SKM-1 (cell line): ENCODE data around the gene DPP10.

Experiments used
- DNase-seq: peaks from one replicate; lab custom pipeline; 2025; ENCODE audit not compliant: unreplicated experiment; lab: John Stamatoyannopoulos, UW

Gene DPP10

DNA sequence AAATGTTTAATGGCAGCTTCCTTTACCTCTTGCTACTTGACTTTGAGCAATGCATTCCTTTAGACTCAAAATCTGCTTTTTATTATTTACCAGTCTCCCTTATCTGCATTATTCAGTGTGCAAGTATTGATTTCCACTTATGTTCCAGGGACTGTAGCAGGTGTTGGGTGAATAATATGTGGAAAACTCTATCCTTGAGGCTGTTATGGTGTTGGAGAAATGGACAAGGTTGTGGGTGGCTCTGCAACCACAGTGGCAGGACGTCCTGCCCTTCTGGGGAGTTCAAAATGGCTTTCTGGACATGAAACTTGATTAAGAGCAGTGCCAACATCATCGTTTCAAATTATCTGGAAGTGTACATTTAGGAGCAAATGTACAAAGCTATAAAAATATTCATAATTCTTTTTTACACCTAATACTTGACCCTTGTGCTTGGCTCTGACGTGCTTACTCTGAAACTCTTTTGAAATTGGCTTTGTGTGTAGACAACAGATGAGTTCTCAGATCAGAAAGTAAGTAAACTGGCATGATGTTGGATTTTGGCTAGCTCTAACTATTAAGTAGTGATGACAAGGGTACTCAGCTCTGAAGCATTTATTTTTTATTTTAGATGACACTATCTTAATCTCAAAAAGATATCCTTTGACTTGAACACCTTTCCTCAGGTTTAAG lies 766.2 kb downstream of the DPP10 start:
- DNase-seq, result no peak

DNA sequence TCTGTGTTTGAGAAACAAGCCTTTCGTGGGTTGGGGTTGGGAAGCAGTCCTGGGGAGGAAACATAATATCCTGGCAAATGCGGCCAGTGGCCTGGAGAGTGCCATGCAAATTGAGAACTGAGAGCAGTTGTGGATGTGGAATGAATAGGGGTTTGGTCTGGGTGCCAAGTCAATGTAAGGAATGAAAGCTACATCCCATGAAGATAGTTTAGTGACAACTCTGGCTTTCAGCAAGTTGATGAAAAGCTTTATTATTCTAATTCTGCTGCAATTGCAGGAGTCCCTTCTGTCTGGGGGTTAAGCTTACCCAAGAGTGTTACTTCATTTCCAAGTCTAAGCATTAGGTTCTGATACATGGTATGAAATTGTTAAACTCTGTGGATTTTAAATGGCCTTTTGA lies 771.6 kb downstream of the DPP10 start:
- DNase-seq, result no peak

GRCh38 chr2:115219296-115219695 lies 776.9 kb downstream of the DPP10 start:
- DNase-seq, result no peak

- no peak for DNase-seq
These were observed 791.7 kb downstream of the DPP10 start for GRCh38 chr2:115234186-115234585.

- DNase-seq, result no peak
These were observed 792.3 kb downstream of the DPP10 start for GRCh38 chr2:115234737-115235136.

GRCh38 chr2:115248066-115248465 lies 805.6 kb downstream of the DPP10 start:
- DNase-seq, result no peak

DNA sequence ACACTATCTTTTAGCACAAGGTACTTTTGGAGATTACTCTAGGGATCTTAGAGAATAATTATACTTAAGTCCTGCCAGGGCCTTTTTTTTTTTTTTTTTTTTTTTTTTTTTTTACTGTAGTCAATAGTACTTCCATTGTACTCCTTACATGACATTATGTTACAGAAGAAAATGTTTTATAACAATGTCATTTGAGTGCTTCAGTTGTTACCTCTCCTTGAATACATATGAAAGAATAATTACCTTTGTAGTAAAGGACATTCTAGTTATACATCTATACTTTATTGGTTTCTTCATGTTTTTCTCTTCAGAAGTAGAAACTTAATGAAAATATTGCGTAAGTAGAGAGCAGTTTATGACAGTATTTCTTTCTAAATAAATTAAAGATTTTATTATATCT lies 834.9 kb downstream of the DPP10 start:
- no peak for DNase-seq

DNA sequence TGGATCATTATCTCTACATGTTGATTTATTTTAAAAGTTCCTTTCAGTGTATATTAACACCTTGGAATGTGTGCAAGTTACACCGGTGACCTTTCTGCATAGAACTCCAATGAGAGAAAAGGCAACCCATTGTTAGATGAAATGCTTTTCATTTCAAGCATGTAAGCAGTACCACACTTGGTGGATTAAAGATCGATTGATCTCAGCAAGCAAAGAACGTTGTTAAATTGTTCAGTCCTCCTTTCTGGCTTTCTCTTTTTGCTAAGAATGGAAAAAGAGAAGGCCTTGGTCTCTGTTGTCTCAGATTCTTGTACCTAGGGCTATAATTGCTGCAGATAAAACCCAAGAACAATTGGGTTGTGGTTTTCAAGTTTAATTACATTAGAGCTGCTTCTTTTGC lies 843.0 kb downstream of the DPP10 start:
- no peak for DNase-seq

DNA sequence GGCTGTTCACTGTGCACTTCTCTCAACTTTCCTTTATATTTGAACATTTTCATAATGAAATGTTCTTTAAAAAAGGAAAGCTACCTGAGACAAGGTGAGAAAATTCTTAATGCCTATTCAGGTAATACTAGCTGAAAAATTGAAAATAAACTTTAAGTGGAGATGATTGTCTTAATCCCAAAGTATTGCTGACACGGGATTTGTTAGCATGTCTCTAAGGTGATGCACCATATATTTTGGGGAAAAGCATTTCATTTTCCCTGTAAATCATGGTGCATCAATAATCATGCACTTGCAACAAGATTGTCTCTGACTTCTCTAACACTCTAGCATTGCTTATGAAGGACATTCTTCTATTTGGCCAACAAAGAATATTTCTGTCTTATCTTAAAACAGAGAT lies 848.0 kb downstream of the DPP10 start:
- DNase-seq, result no peak

DNA sequence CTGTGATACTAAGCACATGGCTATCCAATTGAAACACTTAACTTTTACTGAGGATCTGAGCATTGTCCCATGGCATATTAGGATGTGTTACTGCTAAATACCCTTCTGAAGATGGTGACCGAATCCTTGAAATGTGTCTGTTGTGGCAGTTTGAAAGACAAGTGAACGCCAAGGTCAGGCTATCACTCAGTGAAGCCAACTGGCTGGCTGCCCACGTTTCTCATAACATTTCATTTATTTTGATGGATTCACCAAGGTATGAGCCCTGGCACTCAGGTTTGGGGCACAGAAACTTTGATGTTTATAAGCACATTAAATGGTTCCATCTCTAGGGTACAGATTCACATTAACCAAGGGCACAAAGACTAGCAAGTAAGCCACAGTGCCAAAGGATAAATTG lies 850.3 kb downstream of the DPP10 start:
- DNase-seq, result no peak

DNA sequence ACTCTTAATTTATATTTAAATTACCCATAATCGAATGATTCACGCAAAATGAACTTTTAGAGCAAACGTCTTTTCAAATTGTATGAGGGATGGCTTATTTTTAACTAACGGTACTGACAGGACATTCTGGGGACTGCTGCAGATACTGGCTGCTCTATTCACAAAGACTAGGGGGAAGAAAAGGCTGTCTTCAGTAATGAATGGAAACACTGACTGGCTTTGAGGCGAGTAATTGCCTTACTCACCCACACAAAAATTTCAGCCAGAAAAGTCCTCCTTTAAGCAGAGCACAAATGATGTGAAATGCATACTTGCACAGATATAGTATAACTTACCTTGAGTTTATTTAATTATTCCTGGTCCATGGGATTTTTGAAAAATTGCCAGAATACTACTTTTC lies 852.6 kb downstream of the DPP10 start:
- no peak for DNase-seq

DNA sequence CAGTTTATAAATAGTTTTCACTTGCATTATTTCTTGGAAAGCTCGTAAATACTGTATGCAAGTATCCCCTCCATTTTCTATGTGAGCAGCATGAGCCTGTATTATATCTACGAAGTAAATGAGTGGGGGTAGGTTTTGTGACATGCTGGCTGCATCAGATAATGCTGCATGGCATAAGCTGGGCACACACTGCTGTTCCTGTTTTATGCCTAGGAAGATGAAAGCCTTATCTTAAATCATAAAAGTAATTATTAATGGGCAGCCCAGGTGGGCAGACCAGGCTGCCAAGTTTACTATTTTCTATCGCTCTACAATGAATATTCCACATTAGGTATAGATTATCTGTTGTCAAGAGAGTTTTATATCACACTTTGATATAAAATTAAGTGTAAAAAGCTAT lies 854.6 kb downstream of the DPP10 start:
- no peak for DNase-seq

- no peak for DNase-seq
These were observed 856.8 kb downstream of the DPP10 start for GRCh38 chr2:115299199-115299598.

DNA sequence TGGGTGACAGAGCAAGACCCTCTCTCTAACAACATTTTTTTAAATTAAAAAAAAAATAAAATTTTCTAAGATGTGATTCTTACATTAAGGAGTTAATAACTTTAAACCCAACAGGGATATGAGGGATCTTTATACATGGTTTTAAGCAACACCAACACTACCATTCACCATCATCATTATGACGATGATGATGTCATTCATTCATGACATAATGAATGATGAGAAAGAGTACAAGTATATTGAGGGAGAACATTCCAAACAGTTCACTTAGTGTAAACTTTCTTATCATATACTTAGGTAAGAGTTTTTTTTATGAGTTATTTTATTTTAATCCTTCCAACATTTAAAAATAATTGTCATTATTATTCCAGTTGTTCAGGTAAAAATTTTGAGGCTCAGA lies 863.3 kb downstream of the DPP10 start:
- DNase-seq, result no peak

GRCh38 chr2:115314119-115314518 lies 871.7 kb downstream of the DPP10 start:
- no peak for DNase-seq

DNA sequence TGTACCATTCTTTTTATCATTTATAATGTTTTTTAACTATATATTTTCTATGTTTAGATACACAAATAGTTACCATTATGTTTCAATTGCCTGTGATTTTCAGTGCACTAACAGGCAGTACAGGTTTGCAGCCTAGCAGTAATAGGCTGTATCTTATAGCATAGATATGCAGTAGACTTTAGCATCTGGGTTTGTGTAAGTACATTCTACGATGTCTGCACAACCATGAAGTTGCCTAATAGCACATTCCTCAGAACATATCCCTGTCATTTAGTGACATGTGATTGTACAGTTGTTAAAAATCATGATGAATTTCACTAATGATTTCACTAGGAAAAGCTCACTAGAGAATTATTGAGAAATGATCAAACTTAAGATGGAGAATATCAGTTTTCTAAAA lies 884.6 kb downstream of the DPP10 start:
- no peak for DNase-seq

- DNase-seq, result no peak
These were observed 917.1 kb downstream of the DPP10 start for GRCh38 chr2:115359550-115359949.

DNA sequence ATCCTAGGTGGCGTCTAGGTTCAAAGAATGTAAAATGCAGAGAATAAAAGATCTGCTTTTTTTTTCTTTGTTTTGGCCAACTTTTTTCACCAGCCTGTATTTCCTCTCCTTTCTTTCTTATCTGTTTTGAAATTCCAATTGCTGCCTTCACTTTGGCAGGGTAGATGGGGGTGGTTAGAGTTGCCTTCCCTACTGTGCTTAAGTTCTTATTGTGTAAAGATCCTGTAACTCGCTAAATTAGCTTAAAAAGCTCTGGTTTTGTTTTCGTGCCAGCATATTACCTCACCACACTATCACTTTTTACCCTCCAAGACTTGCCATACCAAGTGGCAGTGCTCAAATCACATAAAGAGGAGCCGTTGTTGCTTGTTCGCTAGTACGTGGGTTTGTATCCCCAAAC lies 921.7 kb downstream of the DPP10 start:
- DNase-seq, result no peak

DNA sequence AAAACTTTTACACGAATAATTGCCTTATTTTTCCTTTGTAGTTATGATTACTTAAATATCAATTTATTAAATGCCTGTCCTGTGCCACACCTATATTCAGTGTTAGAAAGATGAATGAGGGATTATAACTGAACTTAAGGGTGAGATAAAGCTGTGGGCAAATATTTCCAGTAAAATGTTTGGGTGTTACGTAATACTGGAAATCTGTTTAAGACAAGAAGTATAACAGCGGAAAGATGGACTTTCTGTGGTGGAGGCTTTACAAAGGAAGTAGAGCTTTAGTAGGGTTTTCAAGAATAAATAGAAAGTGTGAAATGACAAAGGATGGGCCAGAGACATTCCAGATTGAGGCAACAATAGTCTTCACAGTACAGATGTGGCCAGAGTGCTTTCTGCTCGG lies 927.0 kb downstream of the DPP10 start:
- DNase-seq, result no peak

DNA sequence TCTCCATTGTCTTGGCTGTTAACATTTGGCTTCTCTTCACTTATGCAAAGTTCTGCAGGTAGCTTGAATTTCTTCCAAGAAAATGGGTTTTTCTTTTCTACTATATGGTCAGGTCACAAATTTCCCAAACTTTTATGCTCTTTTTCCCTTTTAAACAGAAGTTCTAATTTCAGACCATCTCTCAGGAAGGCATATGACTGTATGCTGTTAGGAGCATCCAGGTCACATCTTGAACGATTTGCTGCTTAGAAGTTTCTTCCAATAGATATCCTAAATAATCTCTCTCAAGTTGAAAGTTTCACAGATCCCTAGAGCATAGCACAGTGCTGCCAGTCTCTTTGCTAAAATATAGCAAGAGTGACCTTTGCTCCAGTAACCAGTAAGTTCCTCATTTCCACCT lies 932.5 kb downstream of the DPP10 start:
- DNase-seq, result no peak

- DNase-seq, result no peak
These were observed 942.0 kb downstream of the DPP10 start for GRCh38 chr2:115384399-115384798.

DNA sequence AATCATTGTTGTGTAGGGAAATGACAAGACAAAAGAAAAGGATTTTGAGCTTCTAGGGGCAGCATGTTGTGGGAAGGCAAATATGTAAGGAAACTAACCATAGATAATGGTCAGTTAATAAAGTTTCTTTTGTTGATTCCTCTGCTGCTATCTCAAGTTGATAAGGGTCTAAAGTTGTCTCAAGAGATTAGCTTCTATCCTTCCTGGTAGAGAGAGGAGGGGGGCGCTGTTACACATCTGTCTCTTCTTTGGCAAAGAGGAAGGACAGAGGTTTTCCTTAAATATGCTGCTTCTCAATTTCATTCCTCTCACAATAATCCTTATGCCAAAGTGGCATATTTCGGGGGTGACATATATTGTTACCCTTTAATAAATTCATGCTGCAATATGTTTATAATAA lies 944.0 kb downstream of the DPP10 start:
- no peak for DNase-seq

DNA sequence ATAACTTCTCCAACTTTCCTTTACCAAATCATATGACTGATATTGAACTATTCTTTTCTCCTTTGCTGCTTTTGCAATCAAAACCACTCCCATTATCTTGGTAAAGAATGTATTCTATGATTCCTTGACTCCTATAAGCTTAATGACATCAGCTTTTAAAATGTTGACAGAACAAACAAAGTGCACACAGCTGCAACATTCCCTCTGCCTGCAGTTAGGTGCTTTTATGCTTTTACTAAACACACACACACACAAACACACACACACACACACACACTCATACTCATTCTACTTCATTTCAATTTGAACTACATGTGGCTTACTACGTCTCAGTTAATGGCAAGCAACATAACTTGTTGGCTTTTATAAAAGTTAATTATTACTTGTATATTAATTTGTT lies 946.6 kb downstream of the DPP10 start:
- no peak for DNase-seq
